Ascending aorta (tissue), 2 donors: ENCODE data around the gene ANXA3. TPM values are rescaled to one million over a fixed set of nuclear protein-coding genes. Genes with fewer than 3 reads are reported as not detected.

Experiments used
- DNase-seq, 2 donors: peaks; one replicate each; pipeline ENCODE4 v3.0.0-alpha.2; 2019; ENCODE audit warnings: low spot score in 2 of 2
- H3K27ac ChIP-seq, 2 donors: fragments of 200-600 bp; sonication (generic); one replicate each; pipeline ENCODE4 v1.5.1; 2016 to 2017; ENCODE audit warnings: mild to moderate bottlenecking in 1 of 2
- H3K27me3 ChIP-seq: fragments of 200-600 bp; sonication (generic); one replicate; pipeline ENCODE4 v1.5.1; 2017
- H3K36me3 ChIP-seq, 2 donors: fragments of 200-600 bp; sonication (generic); one replicate each; pipeline ENCODE4 v1.5.1; 2016
- H3K4me1 ChIP-seq, 2 donors: fragments of 200-600 bp; sonication (generic); one replicate each; pipeline ENCODE4 v1.5.1; 2016 to 2017; ENCODE audit warnings: mild to moderate bottlenecking in 1 of 2
- H3K4me3 ChIP-seq, 2 donors: fragments of 200-600 bp; sonication (generic); one replicate each; pipeline ENCODE4 v1.5.1; 2016 to 2017; ENCODE audit warnings: mild to moderate bottlenecking in 1 of 2
- H3K9me3 ChIP-seq, 2 donors: fragments of 200-600 bp; sonication (generic); one replicate each; pipeline ENCODE4 v1.5.1; 2016
- CTCF ChIP-seq, 3 experiments: fragments of 200-600 bp in 2 of 3; fragments of 450-650 bp in 1 of 3; sonication (generic) in 2 of 3; IDR thresholded peaks; one replicate each; pipeline ENCODE4 v1.5.1; 2016 to 2019; ENCODE audit warnings: antibody characterized with exemption in 3 of 3, mild to moderate bottlenecking in 1 of 3, moderate library complexity in 1 of 3
- intact Hi-C: fragments of 100-400 bp; cut with DNase I; formaldehyde crosslinking; loops from one replicate; pipeline ENCODE4 v1.15.1; 2023
- total RNA-seq: library from RNA; depleted of rRNA; stranded (reverse); fragments of >200 nt; gene quantifications from one replicate; pipeline ENCODE4 v1.1.0, GENCODE V29; 2016

ANXA3 gene
- total RNA-seq, 1 donor from 2014 or later, result 5.5 TPM

- no peaks in the 10 kb centered on the region for H3K36me3 ChIP-seq
- H3K4me3 ChIP-seq, result no peak overlapping the region
- peaks cover 0 to 4% of the 10 kb centered on the region in 2 donors for H3K4me1 ChIP-seq
- TF ChIP-seq CTCF (IDR thresholded peaks at IDR 0.05), result no peak
- no peak overlapping the region for H3K27ac ChIP-seq
- no peak for DNase-seq
- intact Hi-C loops, result no loop called here
- H3K9me3 ChIP-seq, result no peaks in the 10 kb centered on the region
- H3K27me3 ChIP-seq, result no peaks in the 10 kb centered on the region
Measured at GRCh38 chr4:78561677-78562076, 10.1 kb downstream of the ANXA3 start.

GRCh38 chr4:78562687-78563086, 11.1 kb downstream of the ANXA3 start:
- TF ChIP-seq CTCF (IDR thresholded peaks at IDR 0.05), result no peak
- H3K4me1 ChIP-seq, result peaks cover 0 to 4% of the 10 kb centered on the region in 2 donors
- H3K27me3 ChIP-seq, result no peaks in the 10 kb centered on the region
- no peak for DNase-seq
- no peak overlapping the region for H3K27ac ChIP-seq
- no peaks in the 10 kb centered on the region for H3K9me3 ChIP-seq
- intact Hi-C loops, result no loop called here
- no peak overlapping the region for H3K4me3 ChIP-seq
- H3K36me3 ChIP-seq, result no peaks in the 10 kb centered on the region

GRCh38 chr4:78565971-78566372, 14.4 kb downstream of the ANXA3 start:
- Histone ChIP-seq H3K9me3 (no peaks in the 10 kb centered on the region), H3K4me1 (peaks cover 0 to 2% of the 10 kb centered on the region in 2 donors), H3K27ac (no peak overlapping the region), H3K4me3 (no peak overlapping the region), H3K36me3 (no peaks in the 10 kb centered on the region), H3K27me3 (no peaks in the 10 kb centered on the region)
- no peak for DNase-seq
- TF ChIP-seq CTCF (IDR thresholded peaks at IDR 0.05), result no peak
- intact Hi-C loops, result no loop called here

GRCh38 chr4:78566834-78567499, 15.4 kb downstream of the ANXA3 start:
- intact Hi-C loops, result no loop called here
- H3K27ac ChIP-seq, result no peak overlapping the region
- no peak overlapping the region for H3K4me3 ChIP-seq
- H3K9me3 ChIP-seq, result no peaks in the 10 kb centered on the region
- H3K4me1 ChIP-seq, result peaks cover 0 to 2% of the 10 kb centered on the region in 2 donors
- DNase-seq, result no peak
- H3K36me3 ChIP-seq, result no peaks in the 10 kb centered on the region
- H3K27me3 ChIP-seq, result no peaks in the 10 kb centered on the region
- no peak for TF ChIP-seq CTCF (IDR thresholded peaks at IDR 0.05)

GRCh38 chr4:78567500-78568060, 16.0 kb downstream of the ANXA3 start:
- intact Hi-C loops, result no loop called here
- no peak for TF ChIP-seq CTCF (IDR thresholded peaks at IDR 0.05)
- no peak overlapping the region for H3K27ac ChIP-seq
- H3K36me3 ChIP-seq, result no peaks in the 10 kb centered on the region
- H3K4me3 ChIP-seq, result no peak overlapping the region
- no peaks in the 10 kb centered on the region for H3K9me3 ChIP-seq
- peaks cover 0 to 2% of the 10 kb centered on the region in 2 donors for H3K4me1 ChIP-seq
- no peaks in the 10 kb centered on the region for H3K27me3 ChIP-seq
- DNase-seq, result no peak
